ENCODE results near the gene PLPP4. TPM values are rescaled to one million over a fixed set of nuclear protein-coding genes. Genes with fewer than 3 reads are reported as not detected.

The PLPP4 gene
- total and polyA plus RNA-seq, 2 experiments from 2014 or later, result 30.0 to 34.4 TPM

GRCh38 chr10:120455606-120456005, 1.4 kb upstream of the PLPP4 start:
- in situ Hi-C loops (cut with MboI), result no loop called here
- 53 to 65% methylated on average over 3 of the region's 3 CpGs for WGBS, 2 experiments (ENCODE audit: low coverage in 1 of 2, low lambda C conversion rate in 2 of 2, missing lambda C conversion rate in 2 of 2)
- Histone ChIP-seq H3K27me3 (replicated peaks; ENCODE audit: insufficient read depth) (no peaks in the 10 kb centered on the region), H3K79me2 (ENCODE audit: insufficient read depth) (peaks cover 12% of the 10 kb centered on the region), H3K4me3 (no peak overlapping the region), H3K4me2 (ENCODE audit: unreplicated experiment) (peak overlapping the region; percentile 91), H2AFZ (no peak overlapping the region), H3K9me3 (ENCODE audit: low read depth) (no peaks in the 10 kb centered on the region), H3K9me2 (ENCODE audit: insufficient read depth) (no peaks in the 10 kb centered on the region), H3K36me3 (ENCODE audit: low read depth) (no peaks in the 10 kb centered on the region), H3K4me1 (ENCODE audit: insufficient read depth) (peaks cover 50% of the 10 kb centered on the region), H4K20me1 (ENCODE audit: insufficient read depth) (no peaks in the 10 kb centered on the region), H3F3A (ENCODE audit: insufficient read depth) (peaks cover 54% of the 10 kb centered on the region), H3K9ac (no peak overlapping the region), H3K27ac (no peak overlapping the region)
- DNase-seq, result no peak
- TF ChIP-seq EZH2 (IDR thresholded peaks at IDR 0.05; ENCODE audit: insufficient read depth, poor library complexity, severe bottlenecking) (no peak), EZH2phosphoT487 (IDR thresholded peaks at IDR 0.05; ENCODE audit: insufficient read depth, low read depth) (no peak)

- Histone ChIP-seq H4K20me1 (ENCODE audit: insufficient read depth) (no peaks in the 10 kb centered on the region), H3K9me3 (ENCODE audit: low read depth) (no peaks in the 10 kb centered on the region), H3K4me1 (ENCODE audit: insufficient read depth) (peaks cover 54% of the 10 kb centered on the region), H3K4me2 (ENCODE audit: unreplicated experiment) (peak overlapping the region; percentile 91), H2AFZ (peak overlapping the region; percentile 16; the same call in 1 of the 2 replicates), H3K27ac (no peak overlapping the region), H3K79me2 (ENCODE audit: insufficient read depth) (peaks cover 12% of the 10 kb centered on the region), H3K9me2 (ENCODE audit: insufficient read depth) (no peaks in the 10 kb centered on the region), H3K9ac (peak overlapping the region; percentile 92), H3F3A (ENCODE audit: insufficient read depth) (peaks cover 57% of the 10 kb centered on the region), H3K4me3 (peak overlapping the region; percentile 77), H3K27me3 (replicated peaks; ENCODE audit: insufficient read depth) (no peaks in the 10 kb centered on the region), H3K36me3 (ENCODE audit: low read depth) (no peaks in the 10 kb centered on the region)
- no peak for DNase-seq
- 46 to 60% methylated on average over 15 to 16 of the region's 16 CpGs for WGBS, 2 experiments (ENCODE audit: low coverage in 1 of 2, low lambda C conversion rate in 2 of 2, missing lambda C conversion rate in 2 of 2)
- in situ Hi-C loops (cut with MboI), result no loop called here
- no peak for TF ChIP-seq EZH2 (IDR thresholded peaks at IDR 0.05; ENCODE audit: insufficient read depth, poor library complexity, severe bottlenecking)
- TF ChIP-seq EZH2phosphoT487 (IDR thresholded peaks at IDR 0.05; ENCODE audit: insufficient read depth, low read depth), result no peak
Measured at GRCh38 chr10:120456143-120456625, 843 bp upstream of the PLPP4 start.

GRCh38 chr10:120457431-120458172, 575 bp downstream of the PLPP4 start:
- Histone ChIP-seq H3K4me3 (peak overlapping the region; percentile 77), H2AFZ (peak overlapping the region; percentile 82), H3K4me1 (ENCODE audit: insufficient read depth) (peaks cover 53% of the 10 kb centered on the region), H3K36me3 (ENCODE audit: low read depth) (no peaks in the 10 kb centered on the region), H3K79me2 (ENCODE audit: insufficient read depth) (peaks cover 24% of the 10 kb centered on the region), H4K20me1 (ENCODE audit: insufficient read depth) (no peaks in the 10 kb centered on the region), H3F3A (ENCODE audit: insufficient read depth) (peaks cover 54% of the 10 kb centered on the region), H3K4me2 (ENCODE audit: unreplicated experiment) (peak overlapping the region; percentile 91), H3K9me2 (ENCODE audit: insufficient read depth) (no peaks in the 10 kb centered on the region), H3K27me3 (replicated peaks; ENCODE audit: insufficient read depth) (no peaks in the 10 kb centered on the region), H3K27ac (peak overlapping the region; percentile 21), H3K9ac (peak overlapping the region; percentile 92), H3K9me3 (ENCODE audit: low read depth) (no peaks in the 10 kb centered on the region)
- TF ChIP-seq EZH2phosphoT487 (IDR thresholded peaks at IDR 0.05; ENCODE audit: insufficient read depth, low read depth) (no peak), EZH2 (IDR thresholded peaks at IDR 0.05; ENCODE audit: insufficient read depth, poor library complexity, severe bottlenecking) (no peak)
- 14 to 20% methylated on average over 44 to 45 of the region's 52 CpGs for WGBS, 2 experiments (ENCODE audit: low coverage in 1 of 2, low lambda C conversion rate in 2 of 2, missing lambda C conversion rate in 2 of 2)
- in situ Hi-C loops (cut with MboI), result no loop called here
- peak; percentile 48 for DNase-seq

GRCh38 chr10:120458432-120458831, 1.4 kb downstream of the PLPP4 start:
- Histone ChIP-seq H3K4me3 (peak overlapping the region; percentile 77), H3K9me3 (ENCODE audit: low read depth) (no peaks in the 10 kb centered on the region), H3K79me2 (ENCODE audit: insufficient read depth) (peaks cover 32% of the 10 kb centered on the region), H3K27ac (0 out of 2 replicates have a peak overlapping the region, but pooled peaks have one; percentile 92), H4K20me1 (ENCODE audit: insufficient read depth) (no peaks in the 10 kb centered on the region), H3K27me3 (replicated peaks; ENCODE audit: insufficient read depth) (no peaks in the 10 kb centered on the region), H3K9ac (peak overlapping the region; percentile 92), H3F3A (ENCODE audit: insufficient read depth) (peaks cover 54% of the 10 kb centered on the region), H3K4me2 (ENCODE audit: unreplicated experiment) (peak overlapping the region; percentile 91), H3K36me3 (ENCODE audit: low read depth) (no peaks in the 10 kb centered on the region), H2AFZ (no peak overlapping the region), H3K9me2 (ENCODE audit: insufficient read depth) (no peaks in the 10 kb centered on the region), H3K4me1 (ENCODE audit: insufficient read depth) (peaks cover 53% of the 10 kb centered on the region)
- no peak for DNase-seq
- no peak for TF ChIP-seq EZH2phosphoT487 (IDR thresholded peaks at IDR 0.05; ENCODE audit: insufficient read depth, low read depth)
- no peak for TF ChIP-seq EZH2 (IDR thresholded peaks at IDR 0.05; ENCODE audit: insufficient read depth, poor library complexity, severe bottlenecking)
- 94 to 96% methylated on average over 4 of the region's 4 CpGs for WGBS, 2 experiments (ENCODE audit: low coverage in 1 of 2, low lambda C conversion rate in 2 of 2, missing lambda C conversion rate in 2 of 2)
- in situ Hi-C loops (cut with MboI), result no loop called here

Measured in GM23248 (cell line).